Keratinocyte (primary cell): ENCODE results near the gene TOMM20. TPM values are rescaled to one million over a fixed set of nuclear protein-coding genes. Genes with fewer than 3 reads are reported as not detected.
"Not testable (repeated sequence)": the region's sequence is repeated elsewhere in the genome, so short reads cannot be mapped to it uniquely, and the experiment has no call there.

Source experiments
- DNase-seq: peaks from one replicate; pipeline ENCODE4 v3.0.0-alpha.2; 2011; ENCODE audit warnings: low read depth, missing footprints, low spot score
- FAIRE-seq: peaks from 2 replicates; lab custom pipeline; 2011; peaks lifted over from hg19 to GRCh38; lab: Jason Lieb, UNC
- H2AFZ ChIP-seq: 2 replicates; pipeline ENCODE4 v1.6.0; 2012; ENCODE audit warnings: low read length, control low read depth, inconsistent platforms; ENCODE audit not compliant: control insufficient read depth
- H3K27ac ChIP-seq: 2 replicates; pipeline ENCODE4 v1.5.1; 2011; ENCODE audit warnings: low read length; ENCODE audit not compliant: control insufficient read depth, insufficient read depth
- H3K27me3 ChIP-seq: 3 replicates; pipeline ENCODE4 v1.6.0; 2011; ENCODE audit warnings: low read length; ENCODE audit not compliant: control insufficient read depth, insufficient read depth; ENCODE audit errors: extremely low read depth
- H3K36me3 ChIP-seq, 2 experiments: 2 replicates in 1 of 2; 3 replicates in 1 of 2; pipeline ENCODE4 v1.5.1; 2011; ENCODE audit warnings: low read length in 2 of 2, mild to moderate bottlenecking in 1 of 2; ENCODE audit not compliant: control insufficient read depth in 2 of 2, insufficient read depth in 2 of 2; ENCODE audit errors: extremely low read depth in 1 of 2
- H3K4me1 ChIP-seq: 3 replicates; pipeline ENCODE4 v1.5.1; 2011; ENCODE audit warnings: low read length; ENCODE audit not compliant: control insufficient read depth, insufficient read depth; ENCODE audit errors: extremely low read depth
- H3K4me2 ChIP-seq: 3 replicates; pipeline ENCODE4 v1.6.0; 2011; ENCODE audit warnings: low read depth, low read length; ENCODE audit not compliant: control insufficient read depth, insufficient read depth; ENCODE audit errors: extremely low read depth
- H3K4me3 ChIP-seq, 3 experiments: fragments of 200-600 bp in 1 of 3; sonication (generic) in 1 of 3; 2 replicates in 2 of 3; 3 replicates in 1 of 3; pipeline ENCODE4 v1.5.1; 2011 to 2016; ENCODE audit warnings: low read length in 3 of 3, mild to moderate bottlenecking in 3 of 3, control low read depth in 2 of 3, inconsistent platforms in 1 of 3, low read depth in 1 of 3, mixed read lengths in 1 of 3, mixed run types in 1 of 3, moderate library complexity in 1 of 3; ENCODE audit not compliant: control insufficient read depth in 2 of 3, insufficient read depth in 2 of 3; ENCODE audit errors: extremely low read depth in 1 of 3
- H3K79me2 ChIP-seq: 2 replicates; pipeline ENCODE4 v1.6.0; 2012; ENCODE audit warnings: low read length; ENCODE audit not compliant: control insufficient read depth, insufficient read depth
- H3K9ac ChIP-seq: 3 replicates; pipeline ENCODE4 v1.6.0; 2011; ENCODE audit warnings: low read length; ENCODE audit not compliant: control insufficient read depth, insufficient read depth; ENCODE audit errors: extremely low read depth
- H3K9me1 ChIP-seq: 3 replicates; pipeline ENCODE4 v1.6.0; 2011; ENCODE audit warnings: low read length; ENCODE audit not compliant: control insufficient read depth, insufficient read depth; ENCODE audit errors: extremely low read depth
- H3K9me3 ChIP-seq: 2 replicates; pipeline ENCODE4 v1.5.1; 2012; ENCODE audit warnings: low read depth, low read length; ENCODE audit not compliant: control insufficient read depth
- H4K20me1 ChIP-seq: 3 replicates; pipeline ENCODE4 v1.6.0; 2011; ENCODE audit warnings: low read length; ENCODE audit not compliant: control insufficient read depth, insufficient read depth; ENCODE audit errors: extremely low read depth
- EZH2 ChIP-seq: IDR thresholded peaks from one replicate; pipeline ENCODE4 v1.6.1; 2012; ENCODE audit warnings: inconsistent platforms, mild to moderate bottlenecking, low read length, moderate library complexity
- dilution Hi-C: fragments of 300-500 bp; cut with MboI; formaldehyde crosslinking; loops from one replicate; pipeline ENCODE4 v1.7.0; 2020; ENCODE audit warnings: low sequenced_read_pairs; ENCODE audit not compliant: extremely low pct_ligation_motif_present
- polyA plus RNA-seq, 5 experiments: library from polyadenylated mRNA; depleted of rRNA in 3 of 5; stranded (reverse) in 3 of 5; stranded (forward) in 1 of 5; unstranded in 1 of 5; fragments of >200 nt; gene quantifications; 1 replicate in 1 of 5; 2 replicates in 3 of 5; 3 replicates in 1 of 5; pipeline versions ENCODE4 v1.2.1 to v1.2.3, GENCODE V29; 2011 to 2012; ENCODE audit warnings: missing spikeins in 2 of 5, low read depth in 1 of 5, low replicate concordance in 1 of 5
- TF ChIP-seq, protein P1 (sequence below), 3 experiments: IDR thresholded peaks in 1 of 3; conservative IDR thresholded peaks in 1 of 3; optimal IDR thresholded peaks in 1 of 3; 2 replicates in 2 of 3; 3 replicates in 1 of 3; pipeline versions ENCODE3 to v1.5.1; 2011; ENCODE audit warnings: low read length in 3 of 3, mild to moderate bottlenecking in 3 of 3, moderate library complexity in 2 of 3, control low read depth in 1 of 3, inconsistent platforms in 1 of 3; ENCODE audit not compliant: insufficient read depth in 2 of 3; ENCODE audit errors: extremely low read depth in 1 of 3

Gene TOMM20
- polyA plus RNA-seq, 1 donor (not counting 4 experiments of a cell fraction or from before 2014, with no cell fraction given), result 140 TPM

DNA sequence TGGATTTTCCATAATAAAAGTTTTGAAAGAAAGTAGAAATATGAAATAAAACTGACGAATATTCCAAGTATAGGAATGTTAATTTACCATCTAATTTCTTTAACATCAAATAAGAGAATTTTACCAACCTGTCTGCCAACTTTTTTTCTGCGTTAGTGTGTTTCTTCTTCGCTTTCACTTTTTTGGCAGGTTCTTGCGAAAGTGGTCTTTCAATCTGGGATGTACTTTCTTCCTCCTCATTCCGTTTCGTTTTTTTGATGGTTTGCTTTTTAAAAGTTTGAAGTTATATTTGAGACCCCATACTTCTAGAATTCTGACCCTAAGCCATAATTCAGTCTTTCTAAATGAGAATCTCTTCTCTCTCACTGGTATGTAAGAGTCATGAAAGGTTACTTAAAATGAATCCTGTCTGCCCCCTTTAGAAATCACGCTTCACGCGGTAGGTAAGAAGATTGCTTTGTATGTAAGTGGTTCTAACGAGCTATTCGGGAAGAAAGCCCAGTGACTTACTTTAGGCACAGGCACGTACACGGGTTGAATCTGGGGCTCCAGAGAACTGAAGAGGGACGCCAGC lies 31.8 kb upstream of the TOMM20 start:
- TF ChIP-seq, protein P1, sequence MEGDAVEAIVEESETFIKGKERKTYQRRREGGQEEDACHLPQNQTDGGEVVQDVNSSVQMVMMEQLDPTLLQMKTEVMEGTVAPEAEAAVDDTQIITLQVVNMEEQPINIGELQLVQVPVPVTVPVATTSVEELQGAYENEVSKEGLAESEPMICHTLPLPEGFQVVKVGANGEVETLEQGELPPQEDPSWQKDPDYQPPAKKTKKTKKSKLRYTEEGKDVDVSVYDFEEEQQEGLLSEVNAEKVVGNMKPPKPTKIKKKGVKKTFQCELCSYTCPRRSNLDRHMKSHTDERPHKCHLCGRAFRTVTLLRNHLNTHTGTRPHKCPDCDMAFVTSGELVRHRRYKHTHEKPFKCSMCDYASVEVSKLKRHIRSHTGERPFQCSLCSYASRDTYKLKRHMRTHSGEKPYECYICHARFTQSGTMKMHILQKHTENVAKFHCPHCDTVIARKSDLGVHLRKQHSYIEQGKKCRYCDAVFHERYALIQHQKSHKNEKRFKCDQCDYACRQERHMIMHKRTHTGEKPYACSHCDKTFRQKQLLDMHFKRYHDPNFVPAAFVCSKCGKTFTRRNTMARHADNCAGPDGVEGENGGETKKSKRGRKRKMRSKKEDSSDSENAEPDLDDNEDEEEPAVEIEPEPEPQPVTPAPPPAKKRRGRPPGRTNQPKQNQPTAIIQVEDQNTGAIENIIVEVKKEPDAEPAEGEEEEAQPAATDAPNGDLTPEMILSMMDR (optimal IDR thresholded peaks at IDR 0.05 in 1 of 3, IDR thresholded peaks at IDR 0.05 in 1 of 3, conservative IDR thresholded peaks at IDR 0.05 in 1 of 3; ENCODE audit: extremely low read depth in 1 of 3, insufficient read depth in 2 of 3, low read length in 3 of 3), result no peak
- no peak for TF ChIP-seq EZH2
- Histone ChIP-seq H3K27ac (peak overlapping the region; percentile 86), H3K9ac (peak overlapping the region; percentile 89), H3K36me3 (peaks cover 8% of the 10 kb centered on the region in 2 experiments), H3K27me3 (no peaks in the 10 kb centered on the region), H2AFZ (peak overlapping the region; percentile 93), H3K4me3 (peak overlapping the region; percentile 54 to 88 (median 79)), H4K20me1 (no peaks in the 10 kb centered on the region), H3K9me3 (no peaks in the 10 kb centered on the region), H3K9me1 (no peaks in the 10 kb centered on the region), H3K4me2 (peak overlapping the region; percentile 76), H3K4me1 (peaks cover 6% of the 10 kb centered on the region), H3K79me2 (peaks cover 30% of the 10 kb centered on the region)
- dilution Hi-C loops, result no loop called here
- DNase-seq (no peak), FAIRE-seq (no peak)

DNA sequence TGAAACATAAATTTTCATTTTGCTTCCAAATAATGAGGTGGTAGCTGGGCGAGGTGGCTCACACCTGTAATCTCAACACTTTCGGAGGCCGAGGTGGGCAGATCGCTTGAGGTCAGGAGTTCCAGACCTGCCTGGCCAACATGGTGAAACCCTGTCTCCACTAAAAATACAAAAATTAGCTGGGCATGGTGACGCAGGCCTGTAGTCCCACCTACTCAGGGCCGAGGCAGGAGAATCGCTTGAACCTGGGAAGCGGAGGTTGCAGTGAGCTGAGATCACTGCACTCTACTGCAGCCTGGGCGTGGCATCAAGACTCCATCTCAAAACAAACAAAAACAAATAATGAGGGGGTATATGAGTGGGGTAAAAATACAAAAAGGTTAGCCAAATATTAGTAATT lies 31.3 kb upstream of the TOMM20 start:
- H3K27me3 ChIP-seq, H3K36me3 ChIP-seq, dilution Hi-C loops, H2AFZ ChIP-seq, DNase-seq, H3K4me1 ChIP-seq, H3K9me3 ChIP-seq, FAIRE-seq, H3K9me1 ChIP-seq, H4K20me1 ChIP-seq: not testable (repeated sequence)
- H3K4me2 ChIP-seq, result peak overlapping the region; percentile 76
- H3K4me3 ChIP-seq, result peak overlapping the region; percentile 54 to 88 (median 79)
- peaks cover 30% of the 10 kb centered on the region for H3K79me2 ChIP-seq
- H3K9ac ChIP-seq, result peak overlapping the region; percentile 89
- peak overlapping the region; percentile 86 for H3K27ac ChIP-seq

DNA sequence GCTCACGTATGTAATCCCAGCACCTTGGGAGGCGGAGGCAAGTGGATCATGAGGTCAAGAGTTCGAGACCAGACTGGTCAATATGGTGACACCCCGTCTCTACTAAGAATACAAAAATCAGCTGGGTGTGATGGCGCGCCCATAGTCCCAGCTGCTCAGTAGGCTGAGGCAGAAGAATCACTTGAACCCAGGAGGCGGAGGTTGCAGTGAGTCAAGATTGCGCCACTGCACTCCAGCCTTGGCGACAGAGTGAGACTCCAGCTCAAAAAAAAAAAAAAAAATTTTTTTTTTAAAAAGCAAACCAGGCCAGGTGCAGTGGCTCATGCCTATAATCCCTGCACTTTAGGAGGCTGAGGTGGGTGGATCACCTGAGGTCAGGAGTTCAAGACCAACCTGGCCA lies 30.6 kb upstream of the TOMM20 start:
- peaks cover 31% of the 10 kb centered on the region for H3K79me2 ChIP-seq
- H3K27ac ChIP-seq, H3K4me1 ChIP-seq, H3K9me3 ChIP-seq, H3K4me2 ChIP-seq, DNase-seq, H3K9ac ChIP-seq, dilution Hi-C loops, H3K9me1 ChIP-seq, FAIRE-seq, H3K4me3 ChIP-seq, H3K27me3 ChIP-seq, H4K20me1 ChIP-seq, H2AFZ ChIP-seq: not testable (repeated sequence)
- peaks cover 11 to 12% of the 10 kb centered on the region in 2 experiments for H3K36me3 ChIP-seq
